ENCODE data around the gene AP5Z1. TPM values are rescaled to one million over a fixed set of nuclear protein-coding genes. Genes with fewer than 3 reads are reported as not detected.

AP5Z1 gene
- polyA plus RNA-seq, 3 donors = 30.8 to 75.2 (median 33.8) TPM

DNA sequence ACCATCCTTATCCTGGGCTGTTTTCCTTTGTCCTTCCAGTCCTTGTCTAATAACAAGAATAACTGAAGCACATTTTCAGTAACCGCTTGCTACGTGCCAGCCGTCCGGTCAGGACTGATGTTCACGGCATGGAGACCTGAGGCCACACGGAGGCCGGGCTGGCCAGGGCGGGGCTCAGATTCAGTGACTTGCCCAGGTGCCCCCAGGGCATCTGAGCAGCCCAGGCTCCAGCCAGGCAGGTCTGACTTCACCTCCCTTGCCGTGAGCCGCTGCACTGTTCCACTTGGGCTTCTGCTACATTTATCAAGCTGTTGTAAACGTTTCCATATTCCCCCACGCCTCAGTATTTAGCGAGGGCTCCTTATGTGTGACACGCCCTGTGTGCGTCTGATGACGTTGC is 43.6 kb upstream of the AP5Z1 start:
- H3K79me2 ChIP-seq (ENCODE audit: insufficient read depth, low read length) = peaks cover 100% of the 10 kb centered on the region
- peak overlapping the region in 2 of 7 donors; percentile 18 to 37 for H3K27ac Mint-ChIP-seq

GRCh38 chr7:4733936-4734528 is 41.4 kb upstream of the AP5Z1 start:
- Histone ChIP-seq H3K27ac (ENCODE audit: low read depth in 1 of 2, low read length in 2 of 2) (peak overlapping the region in 1 of 2 donors; percentile 37), H3K9ac (ENCODE audit: insufficient read depth, low read length, poor library complexity, severe bottlenecking) (no peak overlapping the region), H3K9me3 (replicated peaks in 1 of 2; ENCODE audit: control insufficient read depth in 1 of 2, insufficient read depth in 1 of 2, low read length in 2 of 2) (no peaks in the 10 kb centered on the region), H3K4me1 (ENCODE audit: control insufficient read depth in 1 of 2, insufficient read depth in 2 of 2, low read length in 2 of 2) (peaks cover 25 to 39% of the 10 kb centered on the region in 2 donors), H3K27me3 (ENCODE audit: control insufficient read depth in 2 of 2, insufficient read depth in 2 of 2, low read length in 2 of 2) (no peaks in the 10 kb centered on the region), H3K4me2 (replicated peaks; ENCODE audit: extremely low read depth, low read length, poor library complexity, severe bottlenecking) (no peak overlapping the region), H2AFZ (ENCODE audit: insufficient read depth, low read depth, low read length, poor library complexity, severe bottlenecking) (no peak overlapping the region), H4K20me1 (ENCODE audit: insufficient read depth, low read length) (peaks cover 91% of the 10 kb centered on the region), H3K79me2 (ENCODE audit: insufficient read depth, low read length) (peaks cover 98% of the 10 kb centered on the region), H3K4me3 (replicated peaks in 1 of 3; ENCODE audit: low read depth in 2 of 3, low read length in 3 of 3) (no peak overlapping the region), H3K36me3 (replicated peaks in 1 of 2; ENCODE audit: control insufficient read depth in 1 of 2, insufficient read depth in 2 of 2, low read length in 2 of 2) (peaks cover 0 to 33% of the 10 kb centered on the region in 2 donors)
- DNase-seq = no peak
- intact Hi-C loops (cut with micrococcal nuclease) = no loop called here
- Mint-ChIP-seq H3K4me3 (no peak overlapping the region), H3K27me3 (ENCODE audit: low read depth in 3 of 3) (no peaks in the 10 kb centered on the region), H3K36me3 (peaks cover 24 to 39% of the 10 kb centered on the region in 2 donors), H3K9me3 (peaks cover 0 to 4% (median 0%) of the 10 kb centered on the region in 7 donors), H3K27ac (peak overlapping the region in 6 of 7 donors; percentile 10 to 50 (median 38)), H3K4me1 (peaks cover 50% of the 10 kb centered on the region)
- WGBS (ENCODE audit: insufficient coverage) = 43% methylated on average over 11 of the region's 15 CpGs
- TF ChIP-seq, protein P1, sequence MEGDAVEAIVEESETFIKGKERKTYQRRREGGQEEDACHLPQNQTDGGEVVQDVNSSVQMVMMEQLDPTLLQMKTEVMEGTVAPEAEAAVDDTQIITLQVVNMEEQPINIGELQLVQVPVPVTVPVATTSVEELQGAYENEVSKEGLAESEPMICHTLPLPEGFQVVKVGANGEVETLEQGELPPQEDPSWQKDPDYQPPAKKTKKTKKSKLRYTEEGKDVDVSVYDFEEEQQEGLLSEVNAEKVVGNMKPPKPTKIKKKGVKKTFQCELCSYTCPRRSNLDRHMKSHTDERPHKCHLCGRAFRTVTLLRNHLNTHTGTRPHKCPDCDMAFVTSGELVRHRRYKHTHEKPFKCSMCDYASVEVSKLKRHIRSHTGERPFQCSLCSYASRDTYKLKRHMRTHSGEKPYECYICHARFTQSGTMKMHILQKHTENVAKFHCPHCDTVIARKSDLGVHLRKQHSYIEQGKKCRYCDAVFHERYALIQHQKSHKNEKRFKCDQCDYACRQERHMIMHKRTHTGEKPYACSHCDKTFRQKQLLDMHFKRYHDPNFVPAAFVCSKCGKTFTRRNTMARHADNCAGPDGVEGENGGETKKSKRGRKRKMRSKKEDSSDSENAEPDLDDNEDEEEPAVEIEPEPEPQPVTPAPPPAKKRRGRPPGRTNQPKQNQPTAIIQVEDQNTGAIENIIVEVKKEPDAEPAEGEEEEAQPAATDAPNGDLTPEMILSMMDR (IDR thresholded peaks at IDR 0.05) = no peak

More for the DNA sequence above, 43.6 kb upstream of the AP5Z1 start:
- Histone ChIP-seq H3K4me3 (replicated peaks in 1 of 3; ENCODE audit: low read depth in 2 of 3, low read length in 3 of 3) (no peak overlapping the region), H3K9ac (ENCODE audit: insufficient read depth, low read length, poor library complexity, severe bottlenecking) (no peak overlapping the region), H3K27ac (ENCODE audit: low read depth in 1 of 2, low read length in 2 of 2) (no peak overlapping the region), H3K36me3 (replicated peaks in 1 of 2; ENCODE audit: control insufficient read depth in 1 of 2, insufficient read depth in 2 of 2, low read length in 2 of 2) (peaks cover 4 to 43% of the 10 kb centered on the region in 2 donors), H3K9me3 (replicated peaks in 1 of 2; ENCODE audit: control insufficient read depth in 1 of 2, insufficient read depth in 1 of 2, low read length in 2 of 2) (no peaks in the 10 kb centered on the region), H3K4me1 (ENCODE audit: control insufficient read depth in 1 of 2, insufficient read depth in 2 of 2, low read length in 2 of 2) (peaks cover 18 to 27% of the 10 kb centered on the region in 2 donors), H3K27me3 (ENCODE audit: control insufficient read depth in 2 of 2, insufficient read depth in 2 of 2, low read length in 2 of 2) (no peaks in the 10 kb centered on the region), H2AFZ (ENCODE audit: insufficient read depth, low read depth, low read length, poor library complexity, severe bottlenecking) (no peak overlapping the region), H4K20me1 (ENCODE audit: insufficient read depth, low read length) (peaks cover 87% of the 10 kb centered on the region), H3K4me2 (replicated peaks; ENCODE audit: extremely low read depth, low read length, poor library complexity, severe bottlenecking) (no peak overlapping the region)
- intact Hi-C loops (cut with micrococcal nuclease) = no loop called here
- no peak for DNase-seq
- Mint-ChIP-seq H3K4me1 (peaks cover 35% of the 10 kb centered on the region), H3K27me3 (ENCODE audit: low read depth in 3 of 3) (no peaks in the 10 kb centered on the region), H3K4me3 (no peak overlapping the region), H3K36me3 (peaks cover 22 to 48% of the 10 kb centered on the region in 2 donors), H3K9me3 (peaks cover 0 to 4% (median 0%) of the 10 kb centered on the region in 7 donors)
- TF ChIP-seq, protein P1 (IDR thresholded peaks at IDR 0.05) = no peak
- 94% methylated on average over 16 of the region's 16 CpGs for WGBS (ENCODE audit: insufficient coverage)
